Gastroesophageal sphincter (tissue), 4 donors: ENCODE results near the gene CDC42EP4. TPM values are rescaled to one million over a fixed set of nuclear protein-coding genes. Genes with fewer than 3 reads are reported as not detected.
A peak's percentile ranks its signal among the peaks of the same experiment; 100 is the strongest.

Experiments
- ATAC-seq: fragments of 150-250 bp; one replicate; pipeline ENCODE4 v1.9.1; 2016; ENCODE audit warnings: mild to moderate bottlenecking, moderate library complexity
- H3K27ac ChIP-seq, 4 donors: fragments of 200-600 bp; sonication (generic) in 3 of 4; 1 replicate in 3 of 4; 2 replicates in 1 of 4; pipeline ENCODE4 v1.5.1; 2016 to 2019
- H3K27me3 ChIP-seq: fragments of 200-600 bp; sonication (generic); one replicate; pipeline ENCODE4 v1.5.1; 2019
- H3K36me3 ChIP-seq, 2 donors: fragments of 200-600 bp; sonication (generic); one replicate each; pipeline ENCODE4 v1.5.1; 2019; ENCODE audit warnings: control low read depth in 1 of 2
- H3K4me1 ChIP-seq, 3 donors: fragments of 200-600 bp; sonication (generic); 1 replicate in 2 of 3; 2 replicates in 1 of 3; pipeline ENCODE4 v1.5.1; 2016 to 2019; ENCODE audit warnings: control low read depth in 2 of 3
- H3K4me3 ChIP-seq, 2 donors: fragments of 200-600 bp; sonication (generic); one replicate each; pipeline ENCODE4 v1.5.1; 2019; ENCODE audit warnings: mild to moderate bottlenecking in 1 of 2, moderate library complexity in 1 of 2
- H3K9me3 ChIP-seq, 3 donors: fragments of 200-600 bp; sonication (generic); one replicate each; pipeline ENCODE4 v1.5.1; 2017 to 2019; ENCODE audit warnings: control low read depth in 2 of 3
- CTCF ChIP-seq, 4 experiments: fragments of 200-600 bp in 2 of 4; fragments of 450-650 bp in 2 of 4; sonication (generic) in 1 of 4; IDR thresholded peaks; one replicate each; pipeline ENCODE4 v1.5.1; 2017 to 2019; ENCODE audit warnings: antibody characterized with exemption in 4 of 4, mild to moderate bottlenecking in 2 of 4, moderate library complexity in 2 of 4
- EP300 ChIP-seq: sonication (generic); formaldehyde crosslinking; IDR thresholded peaks from one replicate; pipeline ENCODE4 v1.6.1; 2017; ENCODE audit warnings: antibody characterized with exemption, mild to moderate bottlenecking
- POLR2A ChIP-seq, 2 donors: fragments of 450-650 bp; IDR thresholded peaks; one replicate each; pipeline ENCODE4 v1.6.1; 2017; ENCODE audit warnings: antibody characterized with exemption in 2 of 2, mild to moderate bottlenecking in 2 of 2, moderate library complexity in 1 of 2
- POLR2AphosphoS5 ChIP-seq: sonication (generic); formaldehyde crosslinking; IDR thresholded peaks from one replicate; pipeline ENCODE4 v1.6.1; 2017; ENCODE audit warnings: antibody characterized with exemption
- WGBS, 2 donors: methylation state at CpG; one replicate each; pipeline ENCODE4 v1.1.5; 2018; ENCODE audit warnings: low coverage in 1 of 2; 5-methylcytosine and 5-hydroxymethylcytosine counted together
- total RNA-seq, 4 donors: library from RNA; depleted of rRNA; stranded (reverse); fragments of >200 nt; gene quantifications; one replicate each; pipeline ENCODE4 v1.1.0, GENCODE V29; 2016

CDC42EP4 gene
- total RNA-seq, 4 donors from 2014 or later: 69.4 to 106 (median 73.0) TPM

DNA sequence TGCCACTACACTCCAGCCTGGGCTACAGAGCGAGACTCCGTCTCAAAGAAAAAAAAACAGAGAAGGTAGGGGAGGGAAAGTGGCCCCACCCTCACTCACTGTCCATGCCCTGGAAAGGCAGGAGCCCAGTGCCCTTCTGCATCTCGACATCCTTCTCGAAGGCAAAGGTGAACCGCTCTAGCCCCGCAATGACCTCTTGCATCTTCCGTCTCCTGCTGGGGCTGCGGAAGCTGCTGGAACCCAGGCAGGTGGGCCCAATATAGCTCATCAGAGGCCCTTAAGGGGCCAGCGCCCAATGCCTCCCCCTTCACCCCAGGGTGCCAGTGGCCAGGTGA is 50.2 kb downstream of the CDC42EP4 start, which contains the start of gene CPSF4L:
Gene CPSF4L (minus strand): TSS at position 264 of the 335 bp plus-strand sequence. CDS start 62 bp downstream, at position 202.
- no peaks in the 10 kb centered on the region for H3K36me3 ChIP-seq
- TF ChIP-seq POLR2AphosphoS5: no peak
- no peak for TF ChIP-seq EP300
- no peak for TF ChIP-seq POLR2A (IDR thresholded peaks at IDR 0.05)
- no peak for TF ChIP-seq CTCF (IDR thresholded peaks at IDR 0.05)
- no peak within 1 kb of the TSS for H3K27ac ChIP-seq
- H3K4me3 ChIP-seq: no peak within 1 kb of the TSS
- ATAC-seq: no peak
- 86 to 96% methylated on average over 2 to 5 of the region's 9 CpGs for WGBS, 2 donors
- H3K27me3 ChIP-seq: no peaks in the 10 kb centered on the region
- H3K9me3 ChIP-seq: no peaks in the 10 kb centered on the region
- peaks cover 0 to 20% (median 0%) of the 10 kb centered on the region in 3 donors for H3K4me1 ChIP-seq

DNA sequence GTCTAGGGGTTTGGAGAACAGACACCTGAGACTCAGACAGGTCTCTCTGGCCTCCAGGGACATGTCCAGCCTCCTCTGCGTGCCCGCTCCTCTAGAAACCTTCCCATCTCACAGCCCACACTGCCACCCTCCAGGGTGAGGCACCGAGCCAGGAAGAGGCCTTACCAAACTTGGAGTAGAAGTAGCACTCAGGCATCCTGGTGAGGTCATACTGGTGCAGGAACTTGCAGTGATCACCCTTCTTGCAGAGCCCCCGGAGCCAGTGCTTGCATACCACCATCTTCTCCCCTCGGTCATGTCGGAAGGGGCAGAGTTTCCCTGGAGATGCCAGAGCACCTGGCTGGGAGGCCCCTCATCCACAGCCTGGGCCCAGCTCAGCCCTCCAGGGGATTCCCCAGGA is 54.3 kb downstream of the CDC42EP4 start:
- H3K4me1 ChIP-seq: peaks cover 0 to 23% (median 0%) of the 10 kb centered on the region in 3 donors
- H3K27me3 ChIP-seq: no peaks in the 10 kb centered on the region
- H3K9me3 ChIP-seq: no peaks in the 10 kb centered on the region
- WGBS, 2 donors: no CpG with 5 or more reads among the region's 6 CpGs
- H3K36me3 ChIP-seq: no peaks in the 10 kb centered on the region
- TF ChIP-seq CTCF (IDR thresholded peaks at IDR 0.05) (no peak), POLR2A (IDR thresholded peaks at IDR 0.05) (no peak), EP300 (no peak), POLR2AphosphoS5 (no peak)
- peak; percentile 48 for ATAC-seq
- H3K4me3 ChIP-seq: no peak overlapping the region
- H3K27ac ChIP-seq: no peak overlapping the region

DNA sequence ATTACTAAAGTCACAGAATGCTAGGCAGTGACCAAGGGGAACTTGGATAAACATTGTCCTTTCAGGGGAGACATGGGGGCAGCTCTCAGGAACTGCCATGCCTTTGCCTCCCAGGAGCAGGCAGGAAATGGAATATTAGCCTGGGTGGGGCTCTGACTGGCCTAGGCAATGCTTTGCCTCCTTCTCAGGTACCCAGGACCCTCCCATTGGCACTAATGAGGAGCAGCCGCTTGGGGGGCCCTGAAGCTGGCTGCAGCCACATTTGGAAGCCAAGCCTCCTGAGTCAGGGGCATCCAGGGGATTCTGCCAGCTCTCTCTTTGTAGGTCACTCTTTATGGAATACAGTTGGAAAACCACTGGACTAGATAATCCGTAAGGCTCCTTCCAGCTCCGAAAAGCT is 55.6 kb downstream of the CDC42EP4 start:
- H3K36me3 ChIP-seq: no peaks in the 10 kb centered on the region
- H3K4me1 ChIP-seq: peaks cover 0 to 21% (median 0%) of the 10 kb centered on the region in 3 donors
- no peak overlapping the region for H3K27ac ChIP-seq
- ATAC-seq: no peak
- H3K4me3 ChIP-seq: no peak overlapping the region
- TF ChIP-seq POLR2A (IDR thresholded peaks at IDR 0.05) (no peak), EP300 (no peak), POLR2AphosphoS5 (no peak), CTCF (IDR thresholded peaks at IDR 0.05) (no peak)
- H3K27me3 ChIP-seq: no peaks in the 10 kb centered on the region
- no peaks in the 10 kb centered on the region for H3K9me3 ChIP-seq
- WGBS, 2 donors: 100% methylated on average over 1 to 3 of the region's 3 CpGs

- TF ChIP-seq CTCF (IDR thresholded peaks at IDR 0.05) (peak in 3 of 4 experiments; percentile 98 to 99 (median 98)), POLR2AphosphoS5 (no peak), EP300 (no peak), POLR2A (IDR thresholded peaks at IDR 0.05) (no peak)
Measured at GRCh38 chr17:73255671-73256181, 56.1 kb downstream of the CDC42EP4 start.

DNA sequence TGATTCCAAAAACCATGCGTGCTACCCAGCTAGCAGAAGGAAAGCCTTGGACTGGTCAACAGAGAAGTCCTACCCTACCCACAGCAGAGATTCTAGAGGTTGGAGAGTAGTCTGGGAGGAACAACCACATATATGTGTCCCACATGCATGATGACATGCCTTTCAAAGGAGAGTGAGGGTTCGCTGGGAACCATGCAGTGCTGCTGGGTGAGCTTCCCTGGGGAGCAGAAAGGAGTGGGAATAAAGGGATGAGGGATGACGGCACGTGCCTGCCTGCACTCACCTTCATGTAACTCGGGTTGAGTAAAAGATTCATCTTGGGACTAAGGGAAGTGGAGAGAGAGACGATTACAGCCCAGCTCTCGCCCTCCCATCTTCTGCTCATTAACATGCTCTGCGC is 59.9 kb downstream of the CDC42EP4 start:
- H3K36me3 ChIP-seq: peaks cover 0 to 23% of the 10 kb centered on the region in 2 donors
- TF ChIP-seq POLR2AphosphoS5: no peak
- no peak for TF ChIP-seq POLR2A (IDR thresholded peaks at IDR 0.05)
- TF ChIP-seq CTCF (IDR thresholded peaks at IDR 0.05): no peak
- TF ChIP-seq EP300: no peak
- ATAC-seq: no peak
- H3K4me3 ChIP-seq: no peak overlapping the region
- WGBS, 2 donors: 64 to 69% methylated on average over 4 to 6 of the region's 8 CpGs
- H3K4me1 ChIP-seq: peaks cover 0 to 13% (median 0%) of the 10 kb centered on the region in 3 donors
- H3K27me3 ChIP-seq: no peaks in the 10 kb centered on the region
- H3K27ac ChIP-seq: no peak overlapping the region
- no peaks in the 10 kb centered on the region for H3K9me3 ChIP-seq

More at GRCh38 chr17:73255671-73256181, 56.1 kb downstream of the CDC42EP4 start:
- 0% methylated on average over 7 to 8 of the region's 8 CpGs for WGBS, 2 donors
- Histone ChIP-seq H3K4me1 (peaks cover 0 to 21% (median 0%) of the 10 kb centered on the region in 3 donors), H3K27ac (no peak overlapping the region), H3K4me3 (no peak overlapping the region), H3K36me3 (no peaks in the 10 kb centered on the region), H3K27me3 (no peaks in the 10 kb centered on the region), H3K9me3 (no peaks in the 10 kb centered on the region)
- ATAC-seq: peak; percentile 57
